ENCODE results near the gene NUP98.
"Not testable (repeated sequence)": the region's sequence is repeated elsewhere in the genome, so short reads cannot be mapped to it uniquely, and the experiment has no call there.

The NUP98 gene

GRCh38 chr11:3775736-3776406, 21.5 kb downstream of the NUP98 start:
- no peak overlapping the region for H3K4me3 ChIP-seq (ENCODE audit: low read depth, low read length)
- no peak for TF ChIP-seq CTCF (IDR thresholded peaks at IDR 0.05; ENCODE audit: insufficient read depth, low read length, missing control alignments)
- ChIA-PET CTCF (interaction anchor here (1.0 to 1.2 kb wide), 2 partner anchors 66 to 67 kb away, joined by 3 to 5 read pairs; no protein-coding TSS in a partner anchor), POLR2A (no interaction called here)
- no peak for DNase-seq (ENCODE audit: low read depth, low spot score)

- no peak for TF ChIP-seq CTCF (IDR thresholded peaks at IDR 0.05; ENCODE audit: insufficient read depth, low read length, missing control alignments)
- no peak for DNase-seq (ENCODE audit: low read depth, low spot score)
- ChIA-PET POLR2A (interaction anchor here (0.6 kb wide), 1 partner anchor 19 kb away, joined by 4 read pairs; no protein-coding TSS in a partner anchor), CTCF (interaction anchor here (1.1 to 1.6 kb wide), 5 partner anchors 9 to 81 kb away, joined by 3 to 6 read pairs (median 4); partner anchors contain the start of gene PGAP2)
- no peak overlapping the region for H3K4me3 ChIP-seq (ENCODE audit: low read depth, low read length)
Observed at GRCh38 chr11:3773180-3773579, 24.2 kb downstream of the NUP98 start.

- no peak overlapping the region for H3K4me3 ChIP-seq (ENCODE audit: low read depth, low read length)
- no peak for DNase-seq (ENCODE audit: low read depth, low spot score)
- no peak for TF ChIP-seq CTCF (IDR thresholded peaks at IDR 0.05; ENCODE audit: insufficient read depth, low read length, missing control alignments)
- CTCF ChIA-PET = no interaction called here
- POLR2A ChIA-PET = no interaction called here
Observed at GRCh38 chr11:3767536-3767935, 29.8 kb downstream of the NUP98 start.

GRCh38 chr11:3766836-3767235, 30.5 kb downstream of the NUP98 start:
- CTCF ChIA-PET; POLR2A ChIA-PET; H3K4me3 ChIP-seq (ENCODE audit: low read depth, low read length); DNase-seq (ENCODE audit: low read depth, low spot score): not testable (repeated sequence)

DNA sequence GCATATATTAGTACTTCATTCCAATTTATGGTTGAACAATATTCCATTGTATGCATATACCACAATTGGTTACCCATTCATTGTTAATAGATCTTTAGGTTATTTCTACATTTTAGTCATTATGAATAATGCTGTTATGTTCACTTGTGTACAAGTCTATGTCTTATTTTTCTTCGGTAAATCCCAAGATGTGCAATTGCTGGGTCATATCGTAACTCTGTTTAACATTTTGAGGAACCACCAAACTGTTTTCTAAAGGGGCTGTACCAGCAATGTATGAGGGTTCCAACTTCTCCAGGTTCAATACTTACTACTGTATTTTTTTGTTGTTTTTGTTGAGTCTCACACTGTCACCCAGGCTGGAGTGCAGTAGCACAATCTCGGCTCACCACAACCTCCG, 33.1 kb downstream of the NUP98 start:
- CTCF ChIA-PET = no interaction called here
- POLR2A ChIA-PET = no interaction called here
- no peak overlapping the region for H3K4me3 ChIP-seq (ENCODE audit: low read depth, low read length)
- no peak for TF ChIP-seq CTCF (IDR thresholded peaks at IDR 0.05; ENCODE audit: insufficient read depth, low read length, missing control alignments)
- no peak for DNase-seq (ENCODE audit: low read depth, low spot score)

GRCh38 chr11:3755151-3755550, 42.2 kb downstream of the NUP98 start:
- ChIA-PET CTCF (interaction anchor here (1.4 kb wide), 1 partner anchor 8 kb away, joined by 3 read pairs; no protein-coding TSS in a partner anchor), POLR2A (no interaction called here)
- DNase-seq (ENCODE audit: low read depth, low spot score) = no peak
- H3K4me3 ChIP-seq (ENCODE audit: low read depth, low read length) = no peak overlapping the region
- TF ChIP-seq CTCF (IDR thresholded peaks at IDR 0.05; ENCODE audit: insufficient read depth, low read length, missing control alignments) = no peak

GRCh38 chr11:3753110-3753509, 44.2 kb downstream of the NUP98 start:
- CTCF ChIA-PET = no interaction called here
- H3K4me3 ChIP-seq (ENCODE audit: low read depth, low read length) = no peak overlapping the region
- POLR2A ChIA-PET = no interaction called here
- TF ChIP-seq CTCF (IDR thresholded peaks at IDR 0.05; ENCODE audit: insufficient read depth, low read length, missing control alignments) = no peak
- no peak for DNase-seq (ENCODE audit: low read depth, low spot score)
